HG02759 (cell line): ENCODE results near the gene MCCC2.
"Not testable (repeated sequence)": the region's sequence is repeated elsewhere in the genome, so short reads cannot be mapped to it uniquely, and the experiment has no call there.

Source experiments
- ATAC-seq: cut with Tn5 transposase; IDR thresholded peaks from one replicate; pipeline ENCODE4 v1.9.1; 2021; ENCODE audit warnings: mild to moderate bottlenecking, moderate library complexity; ENCODE audit not compliant: unreplicated experiment

The MCCC2 gene

GRCh38 chr5:71658916-71659662 is 71.9 kb downstream of the MCCC2 start:
- no peak for ATAC-seq

- no peak for ATAC-seq
Measured at GRCh38 chr5:71662381-71662780, 75.2 kb downstream of the MCCC2 start.

GRCh38 chr5:71663191-71663969 is 76.2 kb downstream of the MCCC2 start:
- no peak for ATAC-seq

- not testable (repeated sequence) for ATAC-seq
Measured at GRCh38 chr5:71664615-71665014, 77.5 kb downstream of the MCCC2 start.

- ATAC-seq, result no peak
Measured at GRCh38 chr5:71666321-71666720, 79.2 kb downstream of the MCCC2 start.

- no peak for ATAC-seq
Measured at GRCh38 chr5:71677977-71678376, 90.8 kb downstream of the MCCC2 start.

- ATAC-seq, result no peak
Measured at GRCh38 chr5:71679714-71680113, 92.6 kb downstream of the MCCC2 start.

- ATAC-seq, result no peak
Measured at GRCh38 chr5:71680510-71680909, 93.4 kb downstream of the MCCC2 start.

- ATAC-seq, result no peak
Measured at GRCh38 chr5:71681296-71681695, 94.2 kb downstream of the MCCC2 start.

GRCh38 chr5:71684309-71684708 is 97.2 kb downstream of the MCCC2 start:
- ATAC-seq, result no peak

GRCh38 chr5:71693828-71694427 is 106.8 kb downstream of the MCCC2 start:
- no peak for ATAC-seq

GRCh38 chr5:71695071-71695470 is 107.9 kb downstream of the MCCC2 start:
- no peak for ATAC-seq

GRCh38 chr5:71695595-71695994 is 108.5 kb downstream of the MCCC2 start:
- no peak for ATAC-seq

- ATAC-seq, result no peak
Measured at GRCh38 chr5:71697967-71698366, 110.8 kb downstream of the MCCC2 start.

GRCh38 chr5:71699233-71699632 is 112.1 kb downstream of the MCCC2 start:
- no peak for ATAC-seq

- no peak for ATAC-seq
Measured at GRCh38 chr5:71699751-71700150, 112.6 kb downstream of the MCCC2 start.

GRCh38 chr5:71700803-71701202 is 113.7 kb downstream of the MCCC2 start:
- ATAC-seq, result no peak

- ATAC-seq, result no peak
Measured at GRCh38 chr5:71701407-71701806, 114.3 kb downstream of the MCCC2 start.

- no peak for ATAC-seq
Measured at GRCh38 chr5:71703941-71704340, 116.8 kb downstream of the MCCC2 start.

- no peak for ATAC-seq
Measured at GRCh38 chr5:71705421-71705820, 118.3 kb downstream of the MCCC2 start.

GRCh38 chr5:71706906-71707305 is 119.8 kb downstream of the MCCC2 start:
- ATAC-seq, result no peak
